Muscle of arm (tissue), 12 donors: ENCODE measurements around the gene LTC4S. TPM values are rescaled to one million over a fixed set of nuclear protein-coding genes. Genes with fewer than 3 reads are reported as not detected.
"Not testable (repeated sequence)": the region's sequence is repeated elsewhere in the genome, so short reads cannot be mapped to it uniquely, and the experiment has no call there.

Experiments used
- DNase-seq: peaks from one replicate; pipeline ENCODE4 v3.0.0-alpha.2; 2013
- polyA plus RNA-seq, 12 donors: library from polyadenylated mRNA; unstranded; fragments of 120-200 nt; gene quantifications; one replicate each; pipeline ENCODE4 v1.2.1, GENCODE V29; 2013; ENCODE audit not compliant: insufficient read length in 12 of 12

The LTC4S gene
- polyA plus RNA-seq, 12 donors, result 0.99 to 3.3 (median 1.7) TPM; not detected in 2

GRCh38 chr5:179823937-179824744 is 30.4 kb downstream of the LTC4S start:
- no peak for DNase-seq

GRCh38 chr5:179824745-179825112 is 30.9 kb downstream of the LTC4S start:
- no peak for DNase-seq

GRCh38 chr5:179825655-179826182 is 31.9 kb downstream of the LTC4S start:
- no peak for DNase-seq

DNA sequence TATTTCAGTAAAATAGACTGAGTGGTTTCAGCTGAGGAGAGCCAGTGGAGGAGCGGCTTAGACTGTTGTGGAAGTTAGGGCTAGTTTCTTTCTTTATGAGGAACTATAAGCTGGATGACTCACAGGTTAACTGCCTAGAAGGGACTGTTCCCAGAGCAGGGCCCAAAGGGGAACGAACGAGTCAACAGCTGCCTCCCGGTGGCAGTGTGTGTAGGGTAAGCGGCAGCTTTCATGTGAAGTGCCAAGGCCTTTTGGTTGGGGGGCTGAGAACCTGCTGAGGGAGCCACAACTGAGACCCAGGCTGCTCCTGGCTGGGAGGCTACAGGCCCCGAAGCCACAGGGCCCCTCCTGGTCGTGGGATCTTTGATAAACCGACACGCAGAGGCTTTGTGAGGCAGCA is 33.9 kb downstream of the LTC4S start:
- no peak for DNase-seq

DNA sequence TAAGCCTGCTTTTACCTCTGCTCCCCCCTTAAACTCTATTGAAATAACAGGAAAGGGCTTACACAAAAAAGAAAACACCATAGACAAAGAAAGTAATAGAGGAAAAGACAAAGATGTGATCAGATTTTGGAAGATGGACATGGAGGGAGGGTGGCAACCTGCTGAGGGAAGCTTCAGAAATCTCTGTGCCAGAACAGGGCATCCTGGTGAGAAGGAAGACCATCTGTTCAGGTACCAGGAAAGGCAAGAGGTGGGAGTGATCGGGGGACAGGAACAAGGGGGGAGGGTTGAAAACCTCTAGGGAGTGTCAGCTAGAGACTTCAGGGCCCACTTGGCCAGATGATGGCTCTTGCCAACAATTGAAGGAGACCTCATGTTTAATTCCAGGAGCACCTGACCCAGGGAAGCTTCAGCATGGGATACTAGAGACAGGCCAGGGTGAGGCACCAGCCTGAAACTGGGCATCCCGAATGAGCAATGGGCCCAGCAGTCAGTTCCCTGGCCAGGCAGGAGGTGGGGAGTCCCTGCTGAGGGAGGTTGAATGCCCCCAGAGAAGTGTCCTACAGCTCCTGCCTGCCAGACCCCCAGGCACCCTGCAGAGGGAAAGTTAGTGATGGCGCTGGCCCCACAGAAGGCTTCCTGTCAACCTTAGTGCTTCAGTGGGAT is 35.1 kb downstream of the LTC4S start:
- no peak for DNase-seq

DNA sequence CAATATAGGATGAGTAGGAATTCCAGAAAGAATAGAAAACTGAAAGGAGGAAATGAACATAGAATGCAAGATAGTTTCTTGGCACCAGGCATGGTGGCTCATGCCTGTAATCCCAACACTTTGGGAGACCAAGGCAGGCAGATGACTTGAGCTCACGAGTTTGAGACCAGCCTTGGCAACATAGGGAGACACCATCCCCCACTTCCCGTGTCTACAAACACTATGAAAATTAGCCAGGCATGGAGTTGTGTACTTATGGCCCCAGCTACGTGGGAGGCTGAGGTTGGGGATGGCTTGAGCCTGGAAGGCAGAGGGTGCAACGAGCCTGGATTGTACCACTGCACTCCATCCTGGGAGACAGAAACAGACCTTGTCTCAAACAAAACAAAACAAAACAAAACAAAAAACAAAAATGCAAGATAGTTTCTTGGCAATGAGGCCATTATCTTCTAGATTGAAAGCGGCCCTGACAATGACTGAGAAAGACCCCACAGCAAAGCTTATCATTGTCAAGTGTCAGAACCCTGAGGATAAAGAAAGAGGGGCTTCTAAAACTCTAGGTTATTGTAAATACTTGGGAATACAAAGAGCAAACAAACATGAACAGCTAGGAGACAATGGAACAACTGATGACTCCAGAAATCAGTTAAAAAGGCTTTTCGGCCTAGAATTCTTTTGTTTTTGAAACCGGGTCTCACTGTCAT is 36.1 kb downstream of the LTC4S start:
- no peak for DNase-seq

DNA sequence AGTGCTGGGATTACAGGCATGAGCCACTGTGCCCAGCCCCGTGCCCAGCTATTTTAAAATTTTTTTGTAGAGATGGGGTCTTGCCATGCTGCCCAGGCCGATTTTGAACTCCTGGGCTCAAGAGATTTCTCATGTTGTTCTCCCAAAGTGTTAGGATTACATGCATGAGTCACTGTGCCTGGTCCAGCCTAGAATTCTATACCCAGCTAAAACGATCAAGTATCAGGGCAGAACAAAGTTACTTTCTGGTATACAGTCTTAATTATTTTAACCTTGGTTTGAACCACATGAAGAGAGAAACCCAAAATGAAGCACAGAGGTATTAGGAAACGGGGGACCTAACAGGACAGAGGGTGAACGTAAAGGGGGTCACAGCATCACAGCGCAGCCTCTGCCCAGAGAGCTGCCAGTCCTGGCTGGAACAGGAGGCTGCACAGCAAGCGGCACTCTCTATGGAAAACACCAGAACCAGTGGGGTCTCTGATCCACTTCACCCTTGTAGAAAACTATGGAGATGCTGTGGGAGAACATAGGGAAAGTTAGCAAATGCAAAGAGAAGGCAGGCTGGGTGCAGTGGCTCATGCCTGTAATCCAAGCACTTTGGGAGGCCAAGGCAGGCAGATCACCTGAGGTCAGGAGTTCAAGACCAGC is 37.2 kb downstream of the LTC4S start:
- no peak for DNase-seq

GRCh38 chr5:179832039-179832745 is 38.4 kb downstream of the LTC4S start:
- DNase-seq, result no peak

- no peak for DNase-seq
Measured at GRCh38 chr5:179833056-179833708, 39.4 kb downstream of the LTC4S start.

- no peak for DNase-seq
Measured at GRCh38 chr5:179833709-179834070, 39.9 kb downstream of the LTC4S start.

GRCh38 chr5:179834120-179834519 is 40.3 kb downstream of the LTC4S start:
- DNase-seq, result no peak

- not testable (repeated sequence) for DNase-seq
Measured at GRCh38 chr5:179834871-179835270, 41.1 kb downstream of the LTC4S start.

- DNase-seq, result no peak
Measured at GRCh38 chr5:179836225-179837019, 42.6 kb downstream of the LTC4S start.

GRCh38 chr5:179837076-179838011 is 43.6 kb downstream of the LTC4S start:
- DNase-seq, result no peak

- DNase-seq, result no peak
Measured at GRCh38 chr5:179839328-179840256, 45.8 kb downstream of the LTC4S start.

DNA sequence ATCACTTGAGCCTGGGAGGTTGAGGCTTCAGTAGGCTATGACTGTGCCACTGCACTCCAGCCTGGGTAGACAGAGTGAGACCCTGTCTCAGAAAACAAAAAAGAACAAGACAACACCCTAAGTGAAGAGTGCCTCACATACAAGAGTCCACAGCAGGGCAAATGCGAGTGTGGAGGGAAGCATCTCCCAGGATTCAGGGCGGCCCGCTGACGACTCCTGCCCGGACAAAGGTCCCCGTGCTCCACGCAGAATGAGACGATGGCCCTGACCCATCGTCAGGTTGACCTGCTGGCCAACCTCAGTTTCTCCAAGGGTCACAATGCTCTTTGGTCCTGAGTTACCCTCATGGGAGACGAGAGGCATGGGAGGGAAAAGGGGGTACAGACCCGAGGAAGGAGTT is 46.5 kb downstream of the LTC4S start:
- DNase-seq, result no peak

- DNase-seq, result no peak
Measured at GRCh38 chr5:179840766-179841165, 47.0 kb downstream of the LTC4S start.

DNA sequence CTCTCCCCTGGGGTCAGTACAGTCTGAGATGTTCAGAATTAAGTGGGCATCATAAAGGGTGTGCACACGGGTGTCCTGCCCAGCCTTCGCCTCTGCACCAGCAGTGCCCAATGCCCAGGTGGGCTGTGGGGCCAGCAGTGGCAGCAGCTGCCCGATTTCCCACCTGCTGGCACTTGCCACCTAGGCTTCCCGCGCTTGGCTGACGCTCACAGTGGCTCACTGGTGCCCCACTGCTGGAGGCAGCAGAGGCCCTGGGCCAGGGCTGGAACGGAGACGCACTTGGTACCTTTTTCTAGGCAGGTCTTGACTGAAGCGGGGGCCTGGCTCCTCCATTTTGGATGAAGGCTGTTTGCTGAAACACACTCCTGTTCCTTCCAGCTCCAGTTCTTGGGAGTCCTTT is 47.8 kb downstream of the LTC4S start:
- no peak for DNase-seq
